H9 (cell line): ENCODE data around the gene ALDH1L1. TPM values are rescaled to one million over a fixed set of nuclear protein-coding genes. Genes with fewer than 3 reads are reported as not detected.

Source experiments
- DNase-seq: peaks from one replicate; pipeline ENCODE4 v3.0.0-alpha.2; 2017
- H2AFZ ChIP-seq: one replicate; pipeline ENCODE4 v1.6.1; 2013; ENCODE audit warnings: mild to moderate bottlenecking, low read length, control low read depth, moderate library complexity
- H2AK5ac ChIP-seq: 2 replicates; pipeline ENCODE4 v1.6.1; 2013; ENCODE audit warnings: low read length, control low read depth, mixed read lengths; ENCODE audit not compliant: insufficient read length
- H2BK120ac ChIP-seq: one replicate; pipeline ENCODE4 v1.6.1; 2013; ENCODE audit warnings: low read depth, mild to moderate bottlenecking, low read length, control low read depth, inconsistent platforms; ENCODE audit not compliant: poor library complexity, severe bottlenecking
- H2BK12ac ChIP-seq: 2 replicates; pipeline ENCODE4 v1.6.1; 2013; ENCODE audit warnings: low read length, control low read depth, mixed read lengths, low read depth; ENCODE audit not compliant: insufficient read length
- H2BK15ac ChIP-seq: 2 replicates; pipeline ENCODE4 v1.6.1; 2013; ENCODE audit warnings: low read depth, low read length, control low read depth
- H2BK20ac ChIP-seq: one replicate; pipeline ENCODE4 v1.6.1; 2013; ENCODE audit warnings: low read depth, mild to moderate bottlenecking, low read length, control low read depth, inconsistent platforms; ENCODE audit not compliant: poor library complexity, severe bottlenecking
- H2BK5ac ChIP-seq: 2 replicates; pipeline ENCODE4 v1.6.1; 2013; ENCODE audit warnings: low read length, control low read depth, mixed read lengths; ENCODE audit not compliant: insufficient read length
- H3K14ac ChIP-seq: 2 replicates; pipeline ENCODE4 v1.6.1; 2013; ENCODE audit warnings: low read length, control low read depth; ENCODE audit not compliant: insufficient read depth
- H3K18ac ChIP-seq: 2 replicates; pipeline ENCODE4 v1.6.1; 2013; ENCODE audit warnings: low read depth, mild to moderate bottlenecking, mixed read lengths, low read length, control low read depth; ENCODE audit not compliant: insufficient read length
- H3K23ac ChIP-seq: 2 replicates; pipeline ENCODE4 v1.6.1; 2013; ENCODE audit warnings: low read length, control low read depth, mixed read lengths, low read depth; ENCODE audit not compliant: insufficient read length
- H3K23me2 ChIP-seq: 2 replicates; pipeline ENCODE4 v1.6.1; 2013; ENCODE audit warnings: low read depth, mild to moderate bottlenecking, mixed read lengths, low read length, control low read depth; ENCODE audit not compliant: insufficient read length, poor library complexity, severe bottlenecking
- H3K27ac ChIP-seq: 2 replicates; pipeline ENCODE4 v1.5.1; 2013; ENCODE audit warnings: low read length, control low read depth, mixed read lengths, low read depth; ENCODE audit not compliant: insufficient read length
- H3K27me3 ChIP-seq: 2 replicates; pipeline ENCODE4 v1.6.1; 2013; ENCODE audit warnings: low read length, control low read depth, inconsistent platforms; ENCODE audit not compliant: insufficient read depth
- H3K4ac ChIP-seq: 2 replicates; pipeline ENCODE4 v1.6.1; 2013; ENCODE audit warnings: low read depth, mild to moderate bottlenecking, control low read depth, inconsistent platforms, low read length, moderate library complexity
- H3K4me1 ChIP-seq: 2 replicates; pipeline ENCODE4 v1.6.1; 2013; ENCODE audit warnings: low read length, control low read depth, inconsistent platforms; ENCODE audit not compliant: insufficient read depth
- H3K4me2 ChIP-seq: 2 replicates; pipeline ENCODE4 v1.6.1; 2013; ENCODE audit warnings: low read length, control low read depth, mixed read lengths; ENCODE audit not compliant: insufficient read length, insufficient read depth
- H3K56ac ChIP-seq: 2 replicates; pipeline ENCODE4 v1.6.1; 2013; ENCODE audit warnings: low read depth, mild to moderate bottlenecking, mixed read lengths, low read length, control low read depth; ENCODE audit not compliant: insufficient read length
- H3K79me1 ChIP-seq: 2 replicates; pipeline ENCODE4 v1.6.1; 2013; ENCODE audit warnings: low read depth, mild to moderate bottlenecking, moderate library complexity, low read length, control low read depth, inconsistent platforms; ENCODE audit not compliant: insufficient read depth, poor library complexity, severe bottlenecking
- H3K79me2 ChIP-seq: 2 replicates; pipeline ENCODE4 v1.6.1; 2013; ENCODE audit warnings: low read length, control low read depth, inconsistent platforms; ENCODE audit not compliant: insufficient read depth
- H3K9ac ChIP-seq: 2 replicates; pipeline ENCODE4 v1.6.1; 2013; ENCODE audit warnings: low read length, control low read depth, mixed read lengths; ENCODE audit not compliant: insufficient read length; ENCODE audit errors: extremely low read depth
- H3K9me3 ChIP-seq: one replicate; pipeline ENCODE4 v1.6.1; 2013; ENCODE audit warnings: low read depth, low read length, inconsistent platforms; ENCODE audit not compliant: control insufficient read depth
- H3T11ph ChIP-seq: one replicate; pipeline ENCODE4 v1.6.1; 2013; ENCODE audit warnings: mild to moderate bottlenecking, low read length, control low read depth, inconsistent platforms
- H4K20me1 ChIP-seq: one replicate; pipeline ENCODE4 v1.6.1; 2013; ENCODE audit not compliant: control insufficient read depth, insufficient read length, insufficient read depth
- H4K5ac ChIP-seq: 2 replicates; pipeline ENCODE4 v1.6.1; 2013; ENCODE audit warnings: low read depth, mild to moderate bottlenecking, mixed read lengths, low read length, control low read depth; ENCODE audit not compliant: insufficient read length
- H4K8ac ChIP-seq: replicated peaks from 2 replicates; pipeline ENCODE4 v1.6.1; 2013; ENCODE audit warnings: low read length, control low read depth, mixed read lengths, low read depth; ENCODE audit not compliant: insufficient read length
- H4K91ac ChIP-seq: 2 replicates; pipeline ENCODE4 v1.6.1; 2013; ENCODE audit warnings: low read depth, mild to moderate bottlenecking, moderate library complexity, mixed read lengths, low read length, control low read depth; ENCODE audit not compliant: insufficient read length
- H3K27ac Mint-ChIP-seq, 3 experiments: 2 replicates in 2 of 3; 3 replicates in 1 of 3; pipeline ENCODE4 v1.8.0; 2020 to 2021; ENCODE audit warnings: mixed read lengths in 3 of 3, mild to moderate bottlenecking in 1 of 3, moderate library complexity in 1 of 3
- H3K27me3 Mint-ChIP-seq: 2 replicates; pipeline ENCODE4 v1.8.0; 2021; ENCODE audit warnings: low read depth, mild to moderate bottlenecking, moderate library complexity, mixed read lengths
- H3K36me3 Mint-ChIP-seq, 3 experiments: 2 replicates in 2 of 3; 3 replicates in 1 of 3; pipeline ENCODE4 v1.8.0; 2020 to 2021; ENCODE audit warnings: low read depth in 3 of 3, mixed read lengths in 3 of 3; ENCODE audit not compliant: insufficient read depth in 1 of 3
- H3K4me1 Mint-ChIP-seq, 2 experiments: 2 replicates each; pipeline ENCODE4 v1.8.0; 2020; ENCODE audit warnings: mixed read lengths in 2 of 2
- H3K4me3 Mint-ChIP-seq, 2 experiments: 2 replicates in 1 of 2; 3 replicates in 1 of 2; pipeline ENCODE4 v1.8.0; 2020 to 2021; ENCODE audit warnings: mild to moderate bottlenecking in 2 of 2, mixed read lengths in 2 of 2, moderate library complexity in 1 of 2
- H3K9me3 Mint-ChIP-seq, 2 experiments: 2 replicates in 1 of 2; 3 replicates in 1 of 2; pipeline ENCODE4 v1.8.0; 2020; ENCODE audit warnings: mild to moderate bottlenecking in 2 of 2, mixed read lengths in 2 of 2, moderate library complexity in 1 of 2
- CTCF ChIP-seq: fragments of 200-600 bp; sonication (generic); conservative IDR thresholded peaks from 3 replicates; pipeline ENCODE4 v1.8.0; 2021; ENCODE audit warnings: antibody characterized with exemption, mild to moderate bottlenecking
- WGBS: extraction: QIAGEN DNeasy Blood & Tissue Kit; methylation state at CpG from one replicate; pipeline ENCODE4 v1.1.7; 2013; ENCODE audit warnings: missing lambda C conversion rate, low lambda C conversion rate, mixed read lengths; ENCODE audit not compliant: insufficient read length; ENCODE audit errors: extremely low coverage; 5-methylcytosine and 5-hydroxymethylcytosine counted together
- total RNA-seq: library from RNA; stranded (reverse); gene quantifications from 2 replicates; pipeline ENCODE4 v1.2.1, GENCODE V29; 2021

The ALDH1L1 gene
- total RNA-seq, 1 experiment from 2014 or later, result 0.90 TPM

GRCh38 chr3:126056681-126057500, 123.5 kb downstream of the ALDH1L1 start:
- no peak overlapping the region for H2BK5ac ChIP-seq
- Mint-ChIP-seq H3K9me3 (no peaks in the 10 kb centered on the region), H3K27me3 (no peaks in the 10 kb centered on the region), H3K27ac (no peak overlapping the region), H3K4me3 (no peak overlapping the region), H3K36me3 (peaks cover 0 to 5% (median 0%) of the 10 kb centered on the region in 3 experiments; a peak in 3 of 7 replicates), H3K4me1 (peaks cover 10 to 11% of the 10 kb centered on the region in 2 experiments)
- no peak overlapping the region for H3K27ac ChIP-seq
- no peak overlapping the region for H3K9ac ChIP-seq
- no peak overlapping the region for H3K4me2 ChIP-seq
- no peak overlapping the region for H3K4ac ChIP-seq
- no peak overlapping the region for H3K56ac ChIP-seq
- TF ChIP-seq CTCF, result no peak
- H2AFZ ChIP-seq, result no peak overlapping the region
- no peak overlapping the region for H3T11ph ChIP-seq
- H3K9me3 ChIP-seq, result no peaks in the 10 kb centered on the region
- no peak overlapping the region for H2AK5ac ChIP-seq
- no peak overlapping the region for H4K8ac ChIP-seq
- no peaks in the 10 kb centered on the region for H3K4me1 ChIP-seq
- WGBS, result no CpG with 5 or more reads among the region's 14 CpGs
- no peak overlapping the region for H4K91ac ChIP-seq
- no peaks in the 10 kb centered on the region for H3K79me2 ChIP-seq
- no peak overlapping the region for H2BK20ac ChIP-seq
- H3K27me3 ChIP-seq, result no peaks in the 10 kb centered on the region
- no peaks in the 10 kb centered on the region for H3K79me1 ChIP-seq
- no peak for DNase-seq
- H2BK12ac ChIP-seq, result no peak overlapping the region
- H4K20me1 ChIP-seq, result no peaks in the 10 kb centered on the region
- no peak overlapping the region for H4K5ac ChIP-seq
- no peak overlapping the region for H2BK120ac ChIP-seq
- no peaks in the 10 kb centered on the region for H3K23me2 ChIP-seq
- H2BK15ac ChIP-seq, result no peak overlapping the region
- peak overlapping the region; percentile 29; the same call in 1 of the 2 replicates for H3K14ac ChIP-seq
- no peak overlapping the region for H3K23ac ChIP-seq
- no peak overlapping the region for H3K18ac ChIP-seq
